ENCODE data around the gene TEC. TPM values are rescaled to one million over a fixed set of nuclear protein-coding genes. Genes with fewer than 3 reads are reported as not detected.

The TEC gene
- total and polyA plus RNA-seq, 9 of the 15 experiments (the other 6 are each of a cell fraction or from before 2014, with no cell fraction given), result 5.3 to 14.7 (median 8.8) TPM

DNA sequence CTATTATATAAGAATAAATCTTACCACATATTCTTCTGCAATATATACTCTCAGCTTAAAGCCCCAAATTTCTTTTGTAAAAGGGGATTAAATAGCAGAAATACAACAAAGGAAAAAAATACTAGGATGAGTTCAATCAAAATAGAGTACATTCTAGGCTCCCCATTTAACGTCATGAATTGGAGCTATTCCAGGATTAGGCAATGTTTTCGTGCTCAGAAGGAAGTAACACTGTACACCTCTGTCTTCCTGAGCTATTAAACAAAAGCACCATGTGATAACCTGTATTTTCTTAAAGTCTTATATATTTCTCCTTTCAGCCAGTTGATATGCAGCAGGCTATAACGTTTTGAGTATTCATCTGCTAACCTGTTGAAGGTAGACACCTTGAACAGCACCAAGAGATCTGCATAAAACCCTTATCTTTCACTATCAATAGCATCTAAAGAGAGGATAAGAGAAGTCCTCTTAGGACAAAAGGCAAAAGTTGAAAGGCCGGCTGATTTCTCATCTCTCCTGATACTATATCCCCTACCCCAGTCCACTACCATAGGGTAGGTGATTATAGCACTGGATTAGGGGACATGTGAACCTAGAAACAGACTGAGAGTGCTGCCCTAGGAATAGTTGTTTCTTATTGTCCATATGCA lies 31.5 kb downstream of the TEC start:
- Histone ChIP-seq H3K79me2 (ENCODE audit: control insufficient read depth, insufficient read depth, low read length) (peaks cover 94% of the 10 kb centered on the region), H3K27ac (ENCODE audit: extremely low read depth, low read depth, low read length) (no peak overlapping the region), H3K9me1 (ENCODE audit: control insufficient read depth, insufficient read depth, low read length) (no peaks in the 10 kb centered on the region), H3K9me3 (replicated peaks; ENCODE audit: control insufficient read depth, insufficient read depth, low read depth, low read length) (no peaks in the 10 kb centered on the region), H3K36me3 (ENCODE audit: control insufficient read depth, insufficient read depth, low read length) (no peaks in the 10 kb centered on the region; the same call in 2 of the 3 replicates), H3K4me3 (no peak overlapping the region), H3K9ac (ENCODE audit: insufficient read depth in 1 of 2, low read depth in 2 of 2, low read length in 2 of 2) (no peak overlapping the region), H2AFZ (ENCODE audit: low read depth, low read length) (no peak overlapping the region), H3K4me1 (replicated peaks in 1 of 2; ENCODE audit: control insufficient read depth in 2 of 2, insufficient read depth in 2 of 2, low read length in 2 of 2) (peaks cover 7 to 52% of the 10 kb centered on the region in 2 experiments; a peak in 4 of 5 replicates), H4K20me1 (replicated peaks; ENCODE audit: control insufficient read depth, insufficient read depth, low read length) (no peaks in the 10 kb centered on the region), H3K27me3 (ENCODE audit: control insufficient read depth in 2 of 2, insufficient read depth in 2 of 2, low read length in 2 of 2) (no peaks in the 10 kb centered on the region), H3K4me2 (ENCODE audit: insufficient read depth, low read length) (no peak overlapping the region)
- WGBS (ENCODE audit: insufficient coverage, low coverage, missing lambda C conversion rate), result 6% methylated on average over 4 of the region's 4 CpGs
- in situ Hi-C loops (cut with MboI), result no loop called here
- ATAC-seq (peak; percentile 42), DNase-seq (ENCODE audit: extremely low read depth in 1 of 4, low spot score in 3 of 4) (no peak), FAIRE-seq (no peak)
- CTCF ChIA-PET (ENCODE audit: low intra/inter-chr PET ratio), result no interaction called here
- intact Hi-C loops (cut with micrococcal nuclease), result no loop called here
- POLR2A ChIA-PET, result interaction anchor here (1.1 to 1.4 kb wide), 3 partner anchors 12 to 22 kb away, joined by 3 to 6 read pairs (median 4); no protein-coding TSS in a partner anchor
- no TSS peak for BruUV-seq (replicated peaks)
- TF ChIP-seq ARID1B (IDR thresholded peaks at IDR 0.05), result 0 out of 2 replicates have a peak, but pooled peaks have one; percentile 8
- TF ChIP-seq CXXC5 (CRISPR knock-in tag; IDR thresholded peaks at IDR 0.05), result 0 out of 2 replicates have a peak, but pooled peaks have one; percentile 17
- peak; percentile 73 for TF ChIP-seq NFIC (IDR thresholded peaks at IDR 0.05)
- TF ChIP-seq CEBPB (tag; IDR thresholded peaks at IDR 0.05), result peak; percentile 90
- TF ChIP-seq GATAD2B (IDR thresholded peaks at IDR 0.05; ENCODE audit: borderline replicate concordance), result 0 out of 2 replicates have a peak, but pooled peaks have one; percentile 40
- no peak for TF ChIP-seq ELF4 (CRISPR knock-in tag; IDR thresholded peaks at IDR 0.05)
- peak; percentile 50; the same call in 1 of the 2 replicates for TF ChIP-seq SOX6 (IDR thresholded peaks at IDR 0.05)
- TF ChIP-seq MGA (IDR thresholded peaks at IDR 0.05), result no peak
- TF ChIP-seq CEBPG (CRISPR knock-in tag; IDR thresholded peaks at IDR 0.05), result 0 out of 2 replicates have a peak, but pooled peaks have one; percentile 40
- TF ChIP-seq CEBPG (tag; conservative IDR thresholded peaks at IDR 0.05 in 1 of 2, IDR thresholded peaks at IDR 0.05 in 1 of 2), result peak; percentile 69 to 85

Data from K562 (cell line).